ENCODE measurements around the gene IL23A. TPM values are rescaled to one million over a fixed set of nuclear protein-coding genes. Genes with fewer than 3 reads are reported as not detected.

The IL23A gene
- total RNA-seq, 1 experiment from 2014 or later, result 2.0 TPM

GRCh38 chr12:56373515-56373914 is 34.8 kb downstream of the IL23A start:
- Mint-ChIP-seq H3K36me3 (ENCODE audit: insufficient read depth in 1 of 3, low read depth in 3 of 3) (peaks cover 0 to 3% (median 0%) of the 10 kb centered on the region in 3 experiments; a peak in 2 of 7 replicates), H3K4me3 (no peak overlapping the region), H3K9me3 (peaks cover 10 to 12% of the 10 kb centered on the region in 2 experiments), H3K27ac (no peak overlapping the region), H3K27me3 (ENCODE audit: low read depth) (peaks cover 2% of the 10 kb centered on the region; the same call in 1 of the 2 replicates), H3K4me1 (peaks cover 10 to 15% of the 10 kb centered on the region in 2 experiments)
- Histone ChIP-seq H4K8ac (replicated peaks; ENCODE audit: insufficient read length, low read depth, low read length) (no peak overlapping the region), H3K9me3 (ENCODE audit: control insufficient read depth, low read depth, low read length) (no peaks in the 10 kb centered on the region), H3K4me1 (ENCODE audit: insufficient read depth, low read length) (no peaks in the 10 kb centered on the region), H3K18ac (ENCODE audit: insufficient read length, low read depth, low read length) (no peak overlapping the region), H3K27me3 (ENCODE audit: insufficient read depth, low read length) (no peaks in the 10 kb centered on the region), H3K56ac (ENCODE audit: insufficient read length, low read depth, low read length) (no peak overlapping the region), H2AFZ (ENCODE audit: low read length) (no peak overlapping the region), H4K91ac (ENCODE audit: insufficient read length, low read depth, low read length) (no peak overlapping the region), H3K9ac (ENCODE audit: extremely low read depth, insufficient read length, low read length) (no peak overlapping the region), H2AK5ac (ENCODE audit: insufficient read length, low read length) (no peak overlapping the region), H4K20me1 (ENCODE audit: control insufficient read depth, insufficient read depth, insufficient read length) (no peaks in the 10 kb centered on the region), H2BK5ac (ENCODE audit: insufficient read length, low read length) (no peak overlapping the region), H3K79me2 (ENCODE audit: insufficient read depth, low read length) (no peaks in the 10 kb centered on the region), H3K4me2 (ENCODE audit: insufficient read depth, insufficient read length, low read length) (no peak overlapping the region), H3K27ac (ENCODE audit: insufficient read length, low read depth, low read length) (no peak overlapping the region), H3K23me2 (ENCODE audit: insufficient read length, low read depth, low read length, poor library complexity, severe bottlenecking) (no peaks in the 10 kb centered on the region), H3K23ac (ENCODE audit: insufficient read length, low read depth, low read length) (no peak overlapping the region), H3K14ac (ENCODE audit: insufficient read depth, low read length) (no peak overlapping the region), H2BK120ac (ENCODE audit: low read depth, low read length, poor library complexity, severe bottlenecking) (no peak overlapping the region), H2BK15ac (ENCODE audit: low read depth, low read length) (no peak overlapping the region), H2BK12ac (ENCODE audit: insufficient read length, low read depth, low read length) (no peak overlapping the region), H3T11ph (ENCODE audit: low read length) (no peak overlapping the region), H4K5ac (ENCODE audit: insufficient read length, low read depth, low read length) (no peak overlapping the region), H2BK20ac (ENCODE audit: low read depth, low read length, poor library complexity, severe bottlenecking) (no peak overlapping the region), H3K79me1 (ENCODE audit: insufficient read depth, low read depth, low read length, poor library complexity, severe bottlenecking) (no peaks in the 10 kb centered on the region), H3K4ac (ENCODE audit: low read depth, low read length) (no peak overlapping the region)
- DNase-seq, result no peak
- WGBS (ENCODE audit: extremely low coverage, insufficient read length, low lambda C conversion rate), result no CpG with 5 or more reads among the region's 1 CpG
- no peak for TF ChIP-seq CTCF (conservative IDR thresholded peaks at IDR 0.05)
